HepG2 (cell line): Measurements from ENCODE around the gene PLVAP. TPM values are rescaled to one million over a fixed set of nuclear protein-coding genes. Genes with fewer than 3 reads are reported as not detected.
A peak's percentile ranks its signal among the peaks of the same experiment; 100 is the strongest.

Experiments
- ASH2L ChIP-seq: fragments of 300-600, 200-600 bp; sonication (generic); IDR thresholded peaks from 2 replicates; pipeline ENCODE4 v1.7.0; 2017; ENCODE audit warnings: low read depth, mild to moderate bottlenecking, moderate library complexity, mixed read lengths, low read length; ENCODE audit not compliant: insufficient read length
- BCL3 ChIP-seq: sonication (generic); formaldehyde crosslinking; IDR thresholded peaks from 2 replicates; pipeline ENCODE4 v1.5.1; 2020; ENCODE audit warnings: mild to moderate bottlenecking, missing genetic modification reagents, moderate library complexity
- FOXA1 ChIP-seq, 2 experiments: fragments of 450-650 bp in 1 of 2; sonication (generic) in 1 of 2; formaldehyde crosslinking in 1 of 2; IDR thresholded peaks; 2 replicates each; pipeline versions ENCODE4 v1.4.0 to v1.6.1; 2016 to 2020; ENCODE audit warnings: missing genetic modification reagents in 1 of 2
- GMEB2 ChIP-seq: IDR thresholded peaks from 2 replicates; pipeline ENCODE4 v1.6.1; 2016; ENCODE audit warnings: missing biosample characterization, missing genetic modification reagents, low read depth
- HNF4A ChIP-seq: sonication (generic); formaldehyde crosslinking; IDR thresholded peaks from 2 replicates; pipeline ENCODE4 v1.4.0; 2020; ENCODE audit warnings: missing genetic modification reagents
- JUNB ChIP-seq: sonication (generic); formaldehyde crosslinking; IDR thresholded peaks from 2 replicates; pipeline ENCODE4 v1.8.0; 2022; ENCODE audit warnings: missing genetic modification reagents, mild to moderate bottlenecking, borderline replicate concordance
- POGK ChIP-seq: sonication (generic); formaldehyde crosslinking; conservative IDR thresholded peaks from 2 replicates; pipeline ENCODE4 v1.8.0; 2022; ENCODE audit warnings: mild to moderate bottlenecking, moderate library complexity, missing genetic modification reagents
- RFXAP ChIP-seq: sonication (generic); formaldehyde crosslinking; IDR thresholded peaks from 2 replicates; pipeline ENCODE4 v1.4.0; 2020; ENCODE audit warnings: missing genetic modification reagents, borderline replicate concordance
- TSC22D2 ChIP-seq: sonication (generic); formaldehyde crosslinking; IDR thresholded peaks from 2 replicates; pipeline ENCODE4 v1.5.1; 2020; ENCODE audit warnings: missing genetic modification reagents, mild to moderate bottlenecking, borderline replicate concordance
- ZBTB8A ChIP-seq: sonication (generic); formaldehyde crosslinking; IDR thresholded peaks from 2 replicates; pipeline ENCODE4 v1.4.0; 2020; ENCODE audit warnings: mild to moderate bottlenecking, low read depth, missing genetic modification reagents, borderline replicate concordance
- ZNF687 ChIP-seq: sonication (generic); formaldehyde crosslinking; IDR thresholded peaks from 2 replicates; pipeline ENCODE4 v1.5.1; 2020; ENCODE audit warnings: mild to moderate bottlenecking, missing genetic modification reagents, moderate library complexity
- ZNF777 ChIP-seq: sonication (generic); formaldehyde crosslinking; IDR thresholded peaks from 2 replicates; pipeline ENCODE4 v1.4.0; 2020; ENCODE audit warnings: missing genetic modification reagents
- polyA plus RNA-seq, 8 experiments: library from polyadenylated mRNA; depleted of rRNA in 3 of 8; stranded (reverse) in 7 of 8; unstranded in 1 of 8; fragments of >200 nt; fragmentation: Illumina TruSeq in 4 of 8; extraction: Trizol in 4 of 8; gene quantifications; 2 replicates each; pipeline versions ENCODE4 v1.2.1 to v1.2.3, GENCODE V29; 2011 to 2016; ENCODE audit warnings: low read depth in 4 of 8, missing spikeins in 1 of 8, mixed read lengths in 1 of 8; ENCODE audit not compliant: insufficient read depth in 1 of 8
- total RNA-seq, 5 experiments: library from RNA; depleted of rRNA; stranded (reverse); fragments of >200 nt; fragmentation: Illumina TruSeq; extraction: Trizol; gene quantifications; 2 replicates each; pipeline ENCODE4 v1.2.3, GENCODE V29; 2016; ENCODE audit warnings: low read depth in 1 of 5

The PLVAP gene
- total and polyA plus RNA-seq, 2 of the 13 experiments (the other 11 are each of a cell fraction or from before 2014, with no cell fraction given), result 0.26 TPM; not detected in 1

GRCh38 chr19:17330262-17331044 lies 46.7 kb downstream of the PLVAP start (continued):
- TF ChIP-seq BCL3 (CRISPR knock-in tag), result no peak
- TF ChIP-seq ZBTB8A, result no peak
- TF ChIP-seq RFXAP, result no peak
- no peak for TF ChIP-seq ZNF777
- TF ChIP-seq FOXA1 (IDR thresholded peaks at IDR 0.05), result no peak
- no peak for TF ChIP-seq FOXA1 (CRISPR knock-in tag; IDR thresholded peaks at IDR 0.05)
- no peak for TF ChIP-seq ASH2L
- TF ChIP-seq HNF4A (CRISPR knock-in tag), result peak; percentile 18; the same call in 1 of the 2 replicates
- 0 out of 2 replicates have a peak, but pooled peaks have one; percentile 23 for TF ChIP-seq POGK (CRISPR knock-in tag)
- peak; percentile 34; the same call in 1 of the 2 replicates for TF ChIP-seq ZNF687
- no peak for TF ChIP-seq GMEB2
- no peak for TF ChIP-seq TSC22D2 (CRISPR knock-in tag)
- TF ChIP-seq JUNB (CRISPR knock-in tag), result no peak
